Kasumi-1 (cell line): Measurements from ENCODE around the gene ZNF836.
A peak's percentile ranks its signal among the peaks of the same experiment; 100 is the strongest.
"Not testable (repeated sequence)": the region's sequence is repeated elsewhere in the genome, so short reads cannot be mapped to it uniquely, and the experiment has no call there.

ENCODE experiments used
- DNase-seq, 2 experiments: peaks; one replicate each; lab custom pipeline; 2025; lab: John Stamatoyannopoulos, UW

Gene ZNF836

DNA sequence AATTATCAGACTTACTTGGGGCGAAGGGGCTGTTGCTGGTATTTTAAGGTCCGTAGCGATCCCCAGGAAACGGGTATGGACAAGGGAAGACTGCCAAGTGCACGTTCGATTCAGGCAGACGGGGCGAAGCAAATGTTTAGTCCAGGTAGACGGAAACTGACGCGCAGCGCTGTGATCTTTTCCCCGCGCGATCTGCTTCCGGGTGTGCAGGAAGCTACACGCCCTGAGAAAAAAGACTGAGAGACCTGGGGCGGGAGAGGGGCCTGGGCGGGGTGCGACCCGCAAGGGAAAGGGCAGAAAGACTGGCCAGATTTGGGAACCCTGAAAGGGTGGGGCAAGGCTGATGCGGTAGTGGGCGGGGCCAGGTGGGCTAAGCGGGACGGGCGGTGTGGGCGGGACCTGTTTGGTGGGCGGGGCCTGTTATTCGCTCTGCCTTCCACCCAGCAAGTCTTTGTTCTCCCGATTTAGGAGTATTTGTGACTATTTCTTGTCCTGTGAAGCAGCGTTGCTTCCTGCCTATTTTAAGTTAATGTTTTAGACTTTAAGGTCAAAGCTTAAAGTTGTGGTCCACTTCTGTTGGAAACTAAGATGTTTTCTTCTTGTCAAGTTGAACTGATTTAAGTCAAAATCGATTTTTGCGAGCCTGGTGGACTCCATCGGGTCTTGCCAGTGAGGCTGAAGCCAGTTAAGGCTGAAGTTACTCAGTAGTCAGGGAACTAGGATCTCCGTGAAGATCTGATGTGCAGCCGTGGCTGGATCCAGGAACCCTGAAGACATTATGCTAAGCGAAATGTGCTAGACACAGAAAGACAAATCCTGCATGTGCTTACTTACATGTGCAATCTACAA is at the start of gene ZNF836:
ZNF836 (minus strand) TSS at position 301 of the 849 bp plus-strand sequence. CDS start 3,549 bp downstream, outside the sequence.
- peak in 1 of 2 experiments; percentile 4 for DNase-seq

DNA sequence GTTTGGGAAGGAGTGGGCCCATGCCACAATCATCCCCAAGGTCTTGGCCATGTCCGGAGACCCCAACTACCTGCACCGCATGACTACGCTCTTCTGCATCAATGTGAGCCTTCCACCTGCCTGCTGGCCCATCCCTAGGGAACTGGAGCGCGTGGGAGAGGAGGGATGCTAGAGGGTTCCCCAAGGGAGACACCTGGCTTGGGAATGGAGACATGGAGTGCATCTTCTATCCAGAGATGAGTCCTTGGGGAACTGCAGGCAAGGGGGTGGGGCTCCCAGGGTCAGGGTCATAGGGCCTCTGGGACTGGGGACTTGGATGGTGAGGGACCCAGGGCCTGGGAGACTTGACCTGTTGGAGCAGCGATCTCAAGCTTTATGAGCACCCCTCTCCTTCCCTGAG is 49.6 kb upstream of the ZNF836 start:
- DNase-seq = no peak

DNA sequence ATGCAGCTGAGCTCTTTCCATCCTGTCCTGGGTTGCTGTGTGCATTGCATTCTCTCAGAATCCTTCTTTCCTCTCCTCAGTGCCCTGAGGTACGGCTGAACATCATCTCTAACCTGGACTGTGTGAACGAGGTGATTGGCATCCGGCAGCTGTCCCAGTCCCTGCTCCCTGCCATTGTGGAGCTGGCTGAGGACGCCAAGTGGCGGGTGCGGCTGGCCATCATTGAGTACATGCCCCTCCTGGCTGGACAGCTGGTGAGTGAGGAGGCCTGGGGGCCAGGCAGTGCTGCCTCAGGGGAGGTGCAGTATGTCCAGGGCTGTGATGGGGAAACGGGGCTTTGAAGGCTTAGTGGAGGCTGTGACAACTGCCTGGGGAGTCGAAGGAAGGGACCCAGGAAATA is 48.2 kb upstream of the ZNF836 start:
- DNase-seq = no peak

GRCh38 chr19:52217576-52217975 is 46.2 kb upstream of the ZNF836 start:
- DNase-seq = no peak

GRCh38 chr19:52216401-52216800 is 45.0 kb upstream of the ZNF836 start:
- DNase-seq = no peak

DNA sequence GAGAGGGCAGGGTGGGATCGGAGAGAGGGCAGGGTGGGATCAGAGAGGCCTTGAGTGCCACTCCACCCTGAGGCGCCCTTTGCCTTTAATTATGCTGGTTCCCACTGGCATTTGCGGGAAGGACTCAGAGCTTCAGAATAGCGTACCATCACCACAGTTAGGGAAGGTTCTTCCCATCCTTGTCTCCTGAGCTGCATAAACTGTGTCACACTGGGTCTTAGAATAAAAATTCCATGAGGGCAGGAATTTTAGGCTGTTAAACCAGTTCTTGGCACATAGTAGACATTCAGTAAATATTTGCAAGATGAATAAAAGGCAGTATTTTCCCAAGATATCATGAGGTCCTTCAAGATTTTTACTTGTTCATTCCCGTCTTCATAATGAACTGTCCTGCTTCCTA is 42.8 kb upstream of the ZNF836 start:
- DNase-seq = no peak

DNA sequence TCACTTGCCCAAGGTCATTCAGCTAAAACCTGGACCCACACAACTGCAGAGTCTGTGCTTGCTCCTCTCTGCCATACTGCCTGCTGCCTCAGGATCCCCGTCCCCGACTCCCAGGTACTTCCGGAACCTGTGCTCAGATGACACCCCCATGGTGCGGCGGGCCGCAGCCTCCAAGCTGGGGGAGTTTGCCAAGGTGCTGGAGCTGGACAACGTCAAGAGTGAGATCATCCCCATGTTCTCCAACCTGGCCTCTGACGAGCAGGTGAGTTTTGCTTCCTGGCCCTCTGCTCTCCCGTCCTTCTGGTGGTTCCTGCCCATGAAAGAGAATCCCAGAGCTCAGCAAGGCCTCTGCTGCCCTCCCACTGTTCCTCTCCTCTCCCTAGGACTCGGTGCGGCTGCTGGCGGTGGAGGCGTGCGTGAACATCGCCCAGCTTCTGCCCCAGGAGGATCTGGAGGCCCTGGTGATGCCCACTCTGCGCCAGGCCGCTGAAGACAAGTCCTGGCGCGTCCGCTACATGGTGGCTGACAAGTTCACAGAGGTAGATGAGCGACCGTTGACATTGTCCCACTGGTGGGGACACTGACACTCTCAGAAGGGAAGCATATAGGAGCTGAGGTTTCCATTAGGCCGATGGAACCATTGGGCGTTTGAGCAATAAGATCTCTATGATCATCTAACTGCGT is 41.3 kb upstream of the ZNF836 start:
- DNase-seq = no peak

DNA sequence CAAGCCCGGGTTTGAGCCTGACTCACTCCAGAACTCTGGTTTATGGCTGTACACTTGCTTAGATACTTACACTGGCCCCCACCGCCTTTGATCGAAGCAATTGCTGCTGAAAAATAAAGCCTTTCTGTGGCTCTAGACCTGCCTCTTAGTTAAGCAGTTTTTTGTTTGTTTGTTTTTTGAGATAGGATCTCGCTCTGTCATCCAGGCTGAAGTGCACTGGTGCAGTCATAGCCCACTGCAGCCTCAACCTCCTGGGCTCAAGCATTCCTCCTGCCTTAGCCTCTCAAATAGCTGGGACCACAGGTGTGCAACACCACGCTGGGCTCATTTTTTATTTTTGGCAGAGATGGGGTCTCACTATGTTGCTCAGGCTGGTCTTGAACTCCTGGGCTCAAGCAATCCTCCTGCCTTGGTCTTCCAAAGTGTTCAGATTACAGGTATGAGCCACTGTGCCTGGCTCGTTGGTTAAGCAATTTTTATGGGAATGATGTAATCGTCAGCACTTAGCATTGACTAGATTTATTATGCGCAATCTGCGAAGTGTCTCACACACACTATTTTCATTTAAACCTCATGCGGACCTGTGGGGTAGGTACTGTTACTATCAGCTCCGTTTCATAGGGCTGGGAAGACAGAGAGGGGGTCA is 40.6 kb upstream of the ZNF836 start:
- no peak for DNase-seq

DNA sequence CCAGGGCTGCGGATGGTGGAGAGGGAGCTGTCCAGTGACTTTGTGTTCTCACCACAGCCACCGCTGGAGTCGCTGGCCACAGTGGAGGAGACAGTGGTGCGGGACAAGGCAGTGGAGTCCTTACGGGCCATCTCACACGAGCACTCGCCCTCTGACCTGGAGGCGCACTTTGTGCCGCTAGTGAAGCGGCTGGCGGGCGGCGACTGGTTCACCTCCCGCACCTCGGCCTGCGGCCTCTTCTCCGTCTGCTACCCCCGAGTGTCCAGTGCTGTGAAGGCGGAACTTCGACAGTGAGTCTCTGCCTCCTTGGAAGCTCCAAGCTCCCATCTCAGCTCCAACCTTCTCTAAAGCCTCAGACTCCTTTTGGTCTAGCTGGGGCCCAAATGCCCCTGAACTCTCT is 39.8 kb upstream of the ZNF836 start:
- DNase-seq = no peak

- DNase-seq = no peak
Measured at GRCh38 chr19:52206481-52206880, 35.1 kb upstream of the ZNF836 start.

DNA sequence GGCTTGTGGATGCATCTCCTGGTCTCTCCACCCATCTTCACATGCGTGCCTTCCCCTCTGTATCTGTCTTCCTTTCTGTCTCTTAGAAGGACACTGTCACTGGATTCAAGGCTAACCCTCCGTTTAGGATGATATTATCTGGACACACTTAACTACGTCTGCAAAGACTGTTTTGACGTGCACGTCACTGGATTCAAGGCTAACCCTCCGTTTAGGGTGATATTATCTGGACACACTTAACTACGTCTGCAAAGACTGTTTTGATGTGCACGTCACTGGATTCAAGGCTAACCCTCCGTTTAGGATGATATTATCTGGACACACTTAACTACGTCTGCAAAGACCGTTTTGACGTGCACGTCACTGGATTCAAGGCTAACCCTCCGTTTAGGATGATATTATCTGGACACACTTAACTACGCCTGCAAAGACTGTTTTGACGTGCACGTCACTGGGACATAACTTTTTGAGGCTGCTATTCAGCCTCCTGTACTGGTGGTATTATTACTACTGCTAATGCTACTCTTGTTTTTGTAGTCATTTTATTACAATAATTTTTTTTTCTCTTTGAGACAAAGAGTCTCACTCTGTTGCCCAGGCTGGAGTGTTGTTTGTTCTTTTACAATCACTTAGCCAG is 29.5 kb upstream of the ZNF836 start:
- DNase-seq = not testable (repeated sequence)

- no peak for DNase-seq
Measured at GRCh38 chr19:52200044-52200443, 28.6 kb upstream of the ZNF836 start.

- DNase-seq = no peak
Measured at GRCh38 chr19:52198678-52199077, 27.3 kb upstream of the ZNF836 start.

GRCh38 chr19:52197964-52198363 is 26.5 kb upstream of the ZNF836 start:
- no peak for DNase-seq

DNA sequence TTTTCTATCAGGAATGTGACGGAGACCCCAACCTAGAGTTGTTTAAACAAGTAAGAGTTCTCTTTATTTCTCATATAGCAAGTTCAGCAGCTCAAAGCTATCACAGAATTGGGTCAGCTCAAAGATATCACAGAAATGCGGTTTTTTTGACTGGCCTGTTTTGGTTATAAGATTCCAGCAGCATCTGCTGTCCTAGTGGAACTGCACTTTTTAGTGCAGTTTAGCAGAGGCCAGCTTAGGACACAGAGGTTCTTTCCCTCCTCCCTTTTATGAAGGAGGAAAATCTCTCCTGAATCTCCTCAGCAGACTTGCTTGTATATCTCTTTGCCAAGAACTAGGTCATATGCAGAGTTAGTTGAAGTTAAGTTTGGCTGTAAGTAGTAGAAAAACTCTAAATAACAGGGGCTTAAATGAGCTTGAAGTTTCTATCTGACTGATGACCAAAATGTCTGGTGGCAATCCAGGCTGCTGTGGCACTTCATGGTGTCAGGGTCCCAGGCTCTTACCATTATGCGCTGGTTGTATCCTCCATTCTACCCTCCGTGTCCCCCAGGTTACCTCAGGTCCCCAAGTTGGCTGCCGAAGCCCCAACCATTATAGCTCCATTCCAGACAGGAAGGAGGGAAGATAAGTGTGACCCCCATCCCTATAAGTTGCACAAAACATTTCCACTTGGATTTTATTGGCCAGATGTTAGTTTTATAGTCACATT is 25.0 kb upstream of the ZNF836 start:
- no peak for DNase-seq

GRCh38 chr19:52191951-52192350 is 20.5 kb upstream of the ZNF836 start:
- no peak for DNase-seq

DNA sequence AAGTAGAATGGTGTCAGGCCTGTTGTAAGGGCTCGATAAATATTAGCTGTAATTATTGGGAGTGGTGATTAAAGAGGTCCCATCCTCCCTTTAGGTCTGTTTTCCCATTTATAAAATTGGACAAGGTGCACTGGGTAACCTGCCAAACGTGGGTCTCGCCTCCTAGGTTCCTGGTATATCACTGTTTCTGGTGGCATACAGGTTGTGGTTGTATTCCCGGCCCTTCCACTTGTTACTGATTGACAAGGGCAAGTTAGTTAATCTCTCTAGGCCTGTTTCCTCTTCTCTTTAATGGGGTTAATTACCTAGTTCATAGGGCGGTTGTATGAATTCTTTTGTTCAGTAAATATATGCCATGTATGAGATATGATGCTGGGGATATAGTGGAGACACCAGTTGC is 20.0 kb upstream of the ZNF836 start:
- DNase-seq = no peak

GRCh38 chr19:52190487-52191293 is 19.3 kb upstream of the ZNF836 start:
- DNase-seq = peak; percentile 28 to 30

GRCh38 chr19:52189735-52190486 is 18.5 kb upstream of the ZNF836 start, which contains the start of gene PPP2R1A:
PPP2R1A (plus strand) TSS chr19:52190052; CDS start chr19:52190097, 45 bp downstream.
- peak; percentile 100 for DNase-seq
